Fibroblast of mammary gland (primary cell): Measurements from ENCODE around the gene IDUA.
"Not testable (repeated sequence)": the region's sequence is repeated elsewhere in the genome, so short reads cannot be mapped to it uniquely, and the experiment has no call there.

Experiments used
- DNase-seq: peaks from one replicate; pipeline ENCODE4 v3.0.0-alpha.2; 2010; ENCODE audit warnings: low read depth
- H3K4me3 ChIP-seq: 2 replicates; pipeline ENCODE4 v1.5.1; 2011; ENCODE audit warnings: low read depth, mild to moderate bottlenecking, low read length, moderate library complexity; ENCODE audit not compliant: control insufficient read depth
- CTCF ChIP-seq: conservative IDR thresholded peaks from 2 replicates; pipeline ENCODE4 v1.5.1; 2011; ENCODE audit warnings: low read depth, low read length, inconsistent platforms; ENCODE audit not compliant: control insufficient read depth, insufficient read depth

IDUA gene

DNA sequence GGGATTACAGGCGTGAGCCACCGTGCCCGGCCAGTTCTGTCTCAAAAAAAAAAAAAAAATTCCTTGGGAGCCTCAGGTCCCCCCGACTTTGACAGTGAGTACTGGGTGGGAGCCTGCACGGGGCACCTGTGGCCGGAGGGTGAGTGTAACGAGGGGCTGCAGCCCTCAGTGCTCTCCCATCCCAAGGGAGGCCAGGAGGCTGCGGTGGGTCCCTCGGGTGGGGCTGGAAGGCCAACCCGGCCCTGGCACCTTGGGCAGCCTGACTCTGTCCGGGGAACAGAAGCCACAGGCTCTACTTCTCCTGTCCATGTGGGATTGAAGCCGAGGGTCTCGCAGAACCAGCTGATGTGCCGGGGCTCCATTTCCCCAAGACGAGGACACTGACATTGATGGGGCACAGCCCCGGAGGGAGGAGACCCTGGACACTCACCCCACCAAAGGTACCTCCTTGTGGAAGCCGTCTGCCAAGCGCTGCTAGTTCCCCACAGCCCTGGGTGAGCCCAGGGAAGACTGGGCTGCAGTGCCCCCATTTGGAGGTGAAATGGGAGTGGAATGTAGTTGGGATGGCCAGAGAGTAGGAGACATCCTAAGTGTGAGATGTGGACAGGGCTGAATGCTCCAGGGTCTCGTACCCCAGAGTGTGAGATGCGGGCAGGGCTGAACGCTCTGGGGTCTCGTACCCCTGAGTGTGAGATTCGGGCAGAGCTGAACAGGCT, 8.6 kb downstream of the IDUA start:
- no peak for TF ChIP-seq CTCF
- no peak for DNase-seq
- H3K4me3 ChIP-seq, result no peak overlapping the region

DNA sequence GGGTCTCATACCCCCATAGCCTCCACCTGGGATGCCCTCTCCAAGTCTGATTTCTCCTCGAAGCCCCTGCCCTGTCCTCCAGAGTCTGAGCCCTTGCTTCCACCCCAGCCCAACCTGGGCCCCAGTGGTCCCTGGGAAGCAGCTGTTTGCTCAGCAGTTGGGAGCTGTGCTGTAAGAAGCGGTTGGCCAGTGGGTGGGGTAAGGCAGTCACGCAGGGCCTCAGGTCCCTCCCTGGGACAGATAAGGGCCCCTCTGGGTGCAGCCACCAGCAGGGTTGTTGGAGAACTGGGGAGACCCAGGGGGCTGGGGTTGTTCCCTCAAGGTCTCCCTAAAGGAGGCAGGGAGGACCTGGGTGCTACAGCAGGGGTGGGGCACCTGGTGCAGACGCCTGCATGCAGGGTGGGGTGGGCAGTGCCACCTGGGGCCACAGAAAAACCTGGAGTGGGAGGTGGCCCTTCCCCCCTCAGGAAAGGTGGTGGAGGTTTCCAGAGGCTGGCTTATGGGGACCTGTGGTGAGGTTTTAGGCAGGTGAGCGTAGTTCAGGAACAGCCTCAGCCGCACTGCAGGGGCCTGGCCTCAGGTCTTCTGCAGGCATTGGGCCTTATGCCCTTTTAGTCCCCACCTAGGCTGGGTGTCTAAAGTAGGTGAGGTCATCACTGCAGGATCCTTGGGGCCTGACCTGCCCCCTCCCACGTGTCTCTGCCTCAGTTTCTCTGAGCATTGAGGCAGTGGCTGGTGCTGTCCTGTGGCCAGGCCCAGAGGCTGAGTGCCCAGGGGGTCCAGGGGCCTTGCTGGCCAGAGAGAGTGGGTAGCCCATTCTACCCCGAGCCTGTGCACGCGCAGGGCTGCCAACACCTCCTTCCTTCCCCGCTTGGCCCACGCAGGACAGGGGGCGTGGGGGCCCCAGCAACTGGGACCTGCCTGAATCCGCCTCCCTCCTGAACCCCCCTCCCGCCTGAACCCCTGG, 9.5 kb downstream of the IDUA start:
- H3K4me3 ChIP-seq, result no peak overlapping the region
- no peak for TF ChIP-seq CTCF
- DNase-seq, result no peak

GRCh38 chr4:996997-997374, 10.1 kb downstream of the IDUA start:
- TF ChIP-seq CTCF, result no peak
- H3K4me3 ChIP-seq, result no peak overlapping the region

DNA sequence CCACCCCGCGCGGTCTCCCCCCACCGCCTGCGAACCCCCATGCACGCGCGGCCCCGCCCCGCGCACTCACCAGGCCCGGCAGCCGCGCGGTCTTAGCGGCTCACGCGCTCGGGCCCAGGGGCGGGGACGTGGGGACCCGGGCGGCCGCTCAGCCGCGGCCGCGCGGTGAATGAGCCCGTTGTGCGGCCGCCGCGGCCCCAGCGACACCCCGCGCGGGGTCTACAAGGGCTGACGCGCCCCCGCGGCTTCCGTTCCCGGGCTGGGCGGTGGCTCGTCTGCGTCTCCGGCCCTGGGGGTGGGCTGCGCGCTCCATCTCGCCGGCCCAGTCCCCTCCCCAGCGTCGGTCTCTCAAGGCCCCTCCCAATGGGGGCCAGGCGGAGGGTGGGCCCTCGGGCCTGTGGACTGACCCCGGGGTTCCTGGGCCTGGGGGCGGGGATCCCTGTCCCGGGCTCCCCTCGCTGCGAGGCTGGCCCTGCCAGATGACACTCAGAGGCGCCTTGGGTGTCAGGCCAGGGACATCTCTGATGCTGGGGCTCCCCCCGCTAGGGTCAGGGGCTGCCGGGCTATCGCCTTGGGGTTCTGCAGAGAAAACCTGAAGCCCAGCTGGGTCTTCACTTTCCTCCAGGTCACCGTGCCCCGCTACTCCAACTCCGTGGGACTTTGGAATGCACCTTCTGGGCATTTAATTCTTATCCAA, 10.7 kb downstream of the IDUA start:
- no peak overlapping the region for H3K4me3 ChIP-seq
- DNase-seq, result no peak
- TF ChIP-seq CTCF, result no peak

More at GRCh38 chr4:996997-997374, 10.1 kb downstream of the IDUA start:
- no peak for DNase-seq

- TF ChIP-seq CTCF, result no peak
- DNase-seq, result no peak
- no peak overlapping the region for H3K4me3 ChIP-seq
These were observed 11.3 kb downstream of the IDUA start for GRCh38 chr4:998096-998691.

GRCh38 chr4:999240-999863, 12.5 kb downstream of the IDUA start:
- DNase-seq, H3K4me3 ChIP-seq: not testable (repeated sequence)
